ENCODE results near the gene GALNT6. TPM values are rescaled to one million over a fixed set of nuclear protein-coding genes. Genes with fewer than 3 reads are reported as not detected.

Gene GALNT6
- total and polyA plus RNA-seq, 2 donors (not counting 3 experiments of a cell fraction or from before 2014, with no cell fraction given), result 18.7 to 39.2 TPM

DNA sequence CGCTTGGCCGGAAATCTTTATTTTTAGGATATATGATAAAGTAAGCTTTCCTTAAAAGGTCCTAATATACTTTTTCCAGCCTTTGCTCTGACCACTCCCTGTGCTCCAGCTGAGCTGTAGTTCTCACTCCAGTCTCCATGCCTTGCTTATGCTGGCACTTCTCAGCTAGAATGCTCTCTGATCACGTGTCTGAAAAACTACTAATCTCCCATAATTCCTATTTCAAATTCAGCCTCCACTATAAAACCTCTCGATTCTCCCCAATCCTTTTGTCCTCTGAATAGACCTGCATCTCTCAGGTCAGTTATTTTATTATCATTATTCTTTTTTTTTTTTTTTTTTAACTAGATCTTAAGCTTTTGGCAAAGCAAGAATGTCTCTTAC is 70.9 kb downstream of the GALNT6 start:
- no peak for TF ChIP-seq JUN (IDR thresholded peaks at IDR 0.05; ENCODE audit: borderline replicate concordance, insufficient read depth, insufficient read length, low read depth)
- TF ChIP-seq, protein P1, sequence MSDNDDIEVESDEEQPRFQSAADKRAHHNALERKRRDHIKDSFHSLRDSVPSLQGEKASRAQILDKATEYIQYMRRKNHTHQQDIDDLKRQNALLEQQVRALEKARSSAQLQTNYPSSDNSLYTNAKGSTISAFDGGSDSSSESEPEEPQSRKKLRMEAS (IDR thresholded peaks at IDR 0.05; ENCODE audit: insufficient read depth, insufficient read length), result no peak
- no peak for TF ChIP-seq GATA2 (IDR thresholded peaks at IDR 0.05; ENCODE audit: insufficient read depth, insufficient read length, low read depth, low read length)
- no peak for TF ChIP-seq FOS (IDR thresholded peaks at IDR 0.05; ENCODE audit: borderline replicate concordance, insufficient read depth, low read length)
- TF ChIP-seq, protein P2, sequence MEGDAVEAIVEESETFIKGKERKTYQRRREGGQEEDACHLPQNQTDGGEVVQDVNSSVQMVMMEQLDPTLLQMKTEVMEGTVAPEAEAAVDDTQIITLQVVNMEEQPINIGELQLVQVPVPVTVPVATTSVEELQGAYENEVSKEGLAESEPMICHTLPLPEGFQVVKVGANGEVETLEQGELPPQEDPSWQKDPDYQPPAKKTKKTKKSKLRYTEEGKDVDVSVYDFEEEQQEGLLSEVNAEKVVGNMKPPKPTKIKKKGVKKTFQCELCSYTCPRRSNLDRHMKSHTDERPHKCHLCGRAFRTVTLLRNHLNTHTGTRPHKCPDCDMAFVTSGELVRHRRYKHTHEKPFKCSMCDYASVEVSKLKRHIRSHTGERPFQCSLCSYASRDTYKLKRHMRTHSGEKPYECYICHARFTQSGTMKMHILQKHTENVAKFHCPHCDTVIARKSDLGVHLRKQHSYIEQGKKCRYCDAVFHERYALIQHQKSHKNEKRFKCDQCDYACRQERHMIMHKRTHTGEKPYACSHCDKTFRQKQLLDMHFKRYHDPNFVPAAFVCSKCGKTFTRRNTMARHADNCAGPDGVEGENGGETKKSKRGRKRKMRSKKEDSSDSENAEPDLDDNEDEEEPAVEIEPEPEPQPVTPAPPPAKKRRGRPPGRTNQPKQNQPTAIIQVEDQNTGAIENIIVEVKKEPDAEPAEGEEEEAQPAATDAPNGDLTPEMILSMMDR (IDR thresholded peaks at IDR 0.05; ENCODE audit: extremely low read depth in 1 of 2, insufficient read depth in 1 of 2, low read depth in 1 of 2, low read length in 2 of 2), result no peak
- TF ChIP-seq POLR2AphosphoS5 (IDR thresholded peaks at IDR 0.05; ENCODE audit: insufficient read depth, low read depth, low read length), result no peak
- intact Hi-C loops (cut with micrococcal nuclease) (no loop called here), dilution Hi-C loops (cut with MboI; ENCODE audit: extremely low pct_ligation_motif_present, low sequenced_read_pairs) (no loop called here)
- Histone ChIP-seq H3K36me3 (ENCODE audit: control insufficient read depth in 2 of 2, extremely low read depth in 1 of 2, insufficient read depth in 2 of 2, low read length in 2 of 2) (no peaks in the 10 kb centered on the region), H3K27ac (ENCODE audit: insufficient read depth, low read depth, low read length) (no peak overlapping the region), H3K4me2 (ENCODE audit: insufficient read depth, low read length) (no peak overlapping the region), H3K79me2 (ENCODE audit: control insufficient read depth, insufficient read depth, low read length) (no peaks in the 10 kb centered on the region), H3K9me1 (replicated peaks; ENCODE audit: control insufficient read depth, extremely low read depth, insufficient read depth, low read length) (no peaks in the 10 kb centered on the region), H3K9me3 (replicated peaks; ENCODE audit: control insufficient read depth, insufficient read depth, low read length) (no peaks in the 10 kb centered on the region), H2AFZ (ENCODE audit: low read depth, low read length) (no peak overlapping the region), H4K20me1 (replicated peaks; ENCODE audit: control insufficient read depth, extremely low read depth, insufficient read depth, low read length) (no peaks in the 10 kb centered on the region), H3K4me3 (replicated peaks in 1 of 3; ENCODE audit: insufficient read depth in 1 of 3, low read depth in 1 of 3, low read length in 3 of 3) (no peak overlapping the region), H3K9ac (replicated peaks; ENCODE audit: extremely low read depth, insufficient read depth, low read length) (no peak overlapping the region), H3K4me1 (ENCODE audit: control insufficient read depth, extremely low read depth, insufficient read depth, low read length) (no peaks in the 10 kb centered on the region), H3K27me3 (ENCODE audit: control insufficient read depth in 2 of 2, insufficient read depth in 2 of 2, low read length in 2 of 2) (peaks cover 0 to 2% of the 10 kb centered on the region in 2 experiments)
- no TSS peak for BruUV-seq (replicated peaks)
- POLR2A ChIA-PET, result interaction anchor here (0.7 kb wide), 1 partner anchor 194 kb away, joined by 5 read pairs; no protein-coding TSS in a partner anchor
- CTCF ChIA-PET, result interaction anchor here (1.0 to 2.5 kb wide), 2 partner anchors 12 to 21 kb away, joined by 6 to 14 read pairs; no protein-coding TSS in a partner anchor
- DNase-seq (ENCODE audit: low read depth, low spot score) (no peak), FAIRE-seq (no peak)
